AG09319 (cell line): ENCODE measurements around the gene ZNF83.

Experiments used
- DNase-seq: peaks from one replicate; pipeline ENCODE4 v3.0.0-alpha.2; 2010; ENCODE audit warnings: low read depth; ENCODE audit errors: extremely low read depth
- CTCF ChIP-seq: IDR thresholded peaks from 2 replicates; pipeline ENCODE4 v1.5.1; 2011; ENCODE audit warnings: low read depth, mild to moderate bottlenecking, inconsistent platforms, low read length, moderate library complexity

ZNF83 gene

GRCh38 chr19:52660981-52661380 lies 22.8 kb upstream of the ZNF83 start:
- TF ChIP-seq CTCF: no peak
- DNase-seq: no peak

GRCh38 chr19:52659013-52659412 lies 20.9 kb upstream of the ZNF83 start:
- no peak for DNase-seq
- TF ChIP-seq CTCF: no peak

DNA sequence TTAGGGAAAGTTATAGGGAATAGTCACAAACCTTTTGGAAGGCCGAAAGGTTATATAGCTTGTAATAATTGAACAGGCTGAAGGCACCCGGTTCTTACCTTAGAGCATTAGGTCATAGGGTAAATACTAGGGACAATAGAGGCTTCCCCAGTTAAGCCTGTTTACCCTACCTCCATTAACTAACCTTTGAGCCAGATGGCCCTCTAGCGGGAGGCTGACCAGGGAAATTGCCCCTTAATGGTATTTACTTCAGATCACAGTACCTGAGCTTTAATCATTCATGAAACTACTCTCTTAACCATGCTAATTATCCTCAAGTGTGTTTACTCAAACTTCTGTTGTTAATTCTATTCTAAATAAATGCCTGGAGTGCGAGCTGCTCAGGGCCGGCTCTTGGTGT lies 20.4 kb upstream of the ZNF83 start:
- no peak for DNase-seq
- no peak for TF ChIP-seq CTCF

DNA sequence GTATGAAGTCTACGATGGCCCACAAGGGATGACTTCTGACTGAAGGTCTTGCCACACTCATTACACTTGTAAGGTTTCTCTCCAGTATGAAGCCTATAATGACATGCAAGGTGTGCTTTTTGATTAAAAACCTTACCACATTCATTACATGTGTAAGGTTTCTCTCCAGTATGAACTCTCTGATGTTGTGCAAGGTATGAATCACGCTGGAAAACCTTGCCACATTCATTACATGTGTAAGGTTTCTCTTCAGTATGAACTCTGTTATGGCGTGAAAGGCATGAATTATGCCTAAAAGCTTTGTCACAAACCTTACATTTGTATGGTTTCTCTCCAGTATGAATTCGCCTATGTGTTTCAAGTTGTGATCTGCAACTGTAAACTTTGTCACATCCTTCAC lies 15.0 kb upstream of the ZNF83 start:
- no peak for DNase-seq
- TF ChIP-seq CTCF: no peak

DNA sequence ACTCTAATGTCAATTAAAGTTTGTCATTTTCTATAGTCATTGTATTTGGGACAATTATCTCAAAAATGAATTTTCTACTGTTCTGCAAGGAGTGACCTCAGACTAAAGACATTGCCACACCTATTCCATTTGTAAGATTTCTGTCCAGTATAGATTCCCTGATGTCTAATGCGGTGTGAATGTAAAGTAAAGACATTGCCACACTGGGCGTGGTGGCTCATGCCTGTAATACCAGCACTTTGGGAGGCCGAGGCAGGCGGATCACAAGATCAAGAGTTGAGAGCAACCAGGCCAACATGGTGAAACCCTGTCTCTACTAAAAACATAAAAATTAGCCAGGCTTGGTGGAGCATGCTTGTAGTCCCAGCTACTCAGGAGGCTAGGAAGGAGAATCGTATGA lies 13.8 kb upstream of the ZNF83 start:
- no peak for DNase-seq
- no peak for TF ChIP-seq CTCF

- DNase-seq: no peak
- no peak for TF ChIP-seq CTCF
Measured at GRCh38 chr19:52648336-52649016, 10.3 kb upstream of the ZNF83 start.

DNA sequence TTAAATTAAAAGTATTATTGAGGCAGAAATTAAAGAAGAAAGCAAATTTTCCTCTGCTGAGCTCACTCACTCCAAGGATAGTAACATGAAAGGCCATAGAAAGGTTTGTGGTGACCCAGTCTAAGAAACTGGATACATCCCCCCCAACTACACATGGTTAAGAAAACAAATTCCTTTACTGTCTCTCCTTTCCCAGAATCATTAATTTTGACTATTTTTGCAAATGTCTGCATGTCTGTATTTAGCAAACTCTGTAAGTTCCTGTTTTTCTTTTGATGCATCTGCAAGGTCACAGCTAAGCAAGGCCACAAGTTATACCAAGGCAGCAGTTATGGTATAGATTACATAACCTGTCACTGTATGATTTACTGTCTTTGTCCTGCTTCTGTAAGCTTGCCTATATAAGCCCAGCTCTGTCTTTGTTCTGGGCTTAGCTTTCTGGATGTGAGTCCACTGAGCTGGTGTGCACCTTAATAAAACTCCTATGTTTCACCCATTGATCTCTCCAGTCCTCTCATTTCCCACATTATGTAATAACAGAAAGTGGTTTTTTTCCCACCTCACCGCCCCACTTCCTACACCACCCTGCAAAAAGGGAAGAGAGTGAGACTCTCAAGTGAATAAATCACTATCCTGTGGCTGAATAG lies 8.5 kb upstream of the ZNF83 start:
- DNase-seq: no peak
- no peak for TF ChIP-seq CTCF
